ENCODE measurements around the gene ABHD1.

DNA sequence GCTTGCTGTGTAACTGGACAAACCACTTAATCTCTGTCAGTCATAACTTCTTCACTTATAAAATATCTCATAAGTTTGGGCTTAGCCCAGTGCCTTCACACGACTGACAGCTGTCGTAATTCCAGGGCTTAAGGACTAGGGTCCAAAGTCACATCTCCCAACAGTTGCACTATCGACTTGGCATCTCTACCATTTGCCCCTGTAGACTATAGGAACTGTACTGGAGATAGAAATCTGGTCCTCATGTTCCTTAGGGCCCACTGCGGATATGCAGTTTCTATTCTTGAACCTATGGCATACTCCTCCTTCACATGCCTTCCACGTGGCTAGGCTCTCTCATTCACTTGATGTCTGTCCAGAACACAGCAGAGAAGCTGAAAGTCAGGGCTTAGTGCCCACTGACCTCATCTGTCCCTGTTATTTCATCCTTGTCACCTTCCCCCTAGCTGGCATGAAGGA lies 2.7 kb downstream of the ABHD1 start:
- TF ChIP-seq, protein P1, sequence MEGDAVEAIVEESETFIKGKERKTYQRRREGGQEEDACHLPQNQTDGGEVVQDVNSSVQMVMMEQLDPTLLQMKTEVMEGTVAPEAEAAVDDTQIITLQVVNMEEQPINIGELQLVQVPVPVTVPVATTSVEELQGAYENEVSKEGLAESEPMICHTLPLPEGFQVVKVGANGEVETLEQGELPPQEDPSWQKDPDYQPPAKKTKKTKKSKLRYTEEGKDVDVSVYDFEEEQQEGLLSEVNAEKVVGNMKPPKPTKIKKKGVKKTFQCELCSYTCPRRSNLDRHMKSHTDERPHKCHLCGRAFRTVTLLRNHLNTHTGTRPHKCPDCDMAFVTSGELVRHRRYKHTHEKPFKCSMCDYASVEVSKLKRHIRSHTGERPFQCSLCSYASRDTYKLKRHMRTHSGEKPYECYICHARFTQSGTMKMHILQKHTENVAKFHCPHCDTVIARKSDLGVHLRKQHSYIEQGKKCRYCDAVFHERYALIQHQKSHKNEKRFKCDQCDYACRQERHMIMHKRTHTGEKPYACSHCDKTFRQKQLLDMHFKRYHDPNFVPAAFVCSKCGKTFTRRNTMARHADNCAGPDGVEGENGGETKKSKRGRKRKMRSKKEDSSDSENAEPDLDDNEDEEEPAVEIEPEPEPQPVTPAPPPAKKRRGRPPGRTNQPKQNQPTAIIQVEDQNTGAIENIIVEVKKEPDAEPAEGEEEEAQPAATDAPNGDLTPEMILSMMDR (tag by site-specific recombination; IDR thresholded peaks at IDR 0.05): no peak
- TF ChIP-seq ZFP37 (tag by site-specific recombination; IDR thresholded peaks at IDR 0.05): no peak
- TF ChIP-seq WT1 (tag by site-specific recombination; IDR thresholded peaks at IDR 0.05): no peak
- no peak for TF ChIP-seq ZNF658 (tag by site-specific recombination; IDR thresholded peaks at IDR 0.05)
- TF ChIP-seq, protein P2, sequence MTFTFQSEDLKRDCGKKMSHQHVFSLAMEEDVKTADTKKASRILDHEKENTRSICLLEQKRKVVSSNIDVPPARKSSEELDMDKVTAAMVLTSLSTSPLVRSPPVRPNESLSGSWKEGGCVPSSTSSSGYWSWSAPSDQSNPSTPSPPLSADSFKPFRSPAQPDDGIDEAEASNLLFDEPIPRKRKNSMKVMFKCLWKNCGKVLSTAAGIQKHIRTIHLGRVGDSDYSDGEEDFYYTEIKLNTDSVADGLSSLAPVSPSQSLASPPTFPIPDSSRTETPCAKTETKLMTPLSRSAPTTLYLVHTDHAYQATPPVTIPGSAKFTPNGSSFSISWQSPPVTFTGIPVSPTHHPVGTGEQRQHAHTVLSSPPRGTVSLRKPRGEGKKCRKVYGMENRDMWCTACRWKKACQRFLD (tag by site-specific recombination; IDR thresholded peaks at IDR 0.05): no peak
- TF ChIP-seq ZNF660 (tag by site-specific recombination; IDR thresholded peaks at IDR 0.05): no peak

Data from HEK293 (cell line).